ENCODE data around the gene FGF4.

FGF4 gene

DNA sequence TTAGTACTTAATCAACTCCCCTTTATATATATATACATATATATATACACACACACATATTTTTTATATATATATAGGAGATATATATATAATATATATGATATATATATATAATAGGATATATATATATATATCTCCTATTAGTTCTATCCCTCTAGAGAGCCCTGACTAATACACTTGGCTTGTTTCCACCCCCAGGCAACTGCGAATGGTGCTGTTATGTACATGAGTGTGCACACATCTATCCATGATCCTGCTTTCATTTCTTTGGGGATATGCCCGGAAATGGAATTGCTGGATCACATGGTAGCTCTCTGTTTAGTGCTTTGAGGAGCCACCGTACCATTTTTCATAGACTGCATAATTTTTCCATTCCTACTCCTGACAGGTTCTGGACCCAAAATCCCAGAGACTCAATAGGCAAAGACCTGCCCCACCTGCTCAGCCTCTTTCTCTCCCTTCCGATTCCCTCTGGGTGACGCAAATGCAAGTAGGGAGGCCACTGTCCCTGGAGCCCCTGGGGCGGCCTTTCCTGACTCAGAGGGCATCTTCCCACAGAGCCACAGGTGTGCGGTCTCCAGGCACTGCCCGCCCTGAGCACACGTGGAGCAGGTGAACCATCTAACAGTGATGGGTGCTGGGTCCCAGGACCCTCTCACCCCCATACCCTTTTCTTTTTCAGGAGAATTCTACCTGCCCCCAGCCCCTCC lies 32.1 kb upstream of the FGF4 start:
- no peak for DNase-seq

DNA sequence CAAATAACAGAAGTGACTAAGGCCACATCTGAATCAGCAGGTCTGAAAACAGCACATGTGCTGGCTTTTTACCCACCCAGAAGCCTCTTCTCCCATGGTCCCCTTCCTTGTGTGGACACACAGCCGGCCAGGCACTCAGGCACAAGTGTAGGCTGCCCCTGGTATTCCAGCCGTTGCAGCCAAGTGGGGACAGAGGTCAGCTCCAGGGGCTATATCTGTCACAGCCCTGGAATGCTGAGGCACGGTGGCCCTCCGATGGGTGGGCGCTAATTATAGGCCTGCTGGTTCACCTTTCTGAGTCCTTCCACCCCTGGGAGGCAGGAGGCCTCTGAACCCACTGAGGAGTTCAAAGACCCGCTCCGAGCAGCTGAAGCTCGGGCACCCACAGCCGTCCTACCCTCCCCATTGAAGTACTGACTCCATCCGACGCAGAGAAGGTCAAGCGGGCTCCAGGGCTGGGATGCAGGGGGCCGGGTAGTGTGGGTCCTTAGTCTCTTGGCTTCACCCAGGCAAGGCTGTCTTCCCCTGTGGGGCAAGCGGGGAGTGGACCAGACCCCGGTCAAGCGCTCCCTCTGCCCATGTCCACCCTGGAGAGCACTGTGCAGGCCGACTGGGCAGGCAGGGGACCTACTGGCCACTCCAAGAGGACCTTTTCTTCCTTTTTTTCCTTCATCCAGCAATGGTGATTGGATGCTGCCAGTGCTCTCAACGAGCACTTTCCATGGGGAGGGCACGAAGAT lies 29.8 kb upstream of the FGF4 start:
- DNase-seq, result no peak

GRCh38 chr11:69803604-69804218 lies 28.6 kb upstream of the FGF4 start:
- no peak for DNase-seq

DNA sequence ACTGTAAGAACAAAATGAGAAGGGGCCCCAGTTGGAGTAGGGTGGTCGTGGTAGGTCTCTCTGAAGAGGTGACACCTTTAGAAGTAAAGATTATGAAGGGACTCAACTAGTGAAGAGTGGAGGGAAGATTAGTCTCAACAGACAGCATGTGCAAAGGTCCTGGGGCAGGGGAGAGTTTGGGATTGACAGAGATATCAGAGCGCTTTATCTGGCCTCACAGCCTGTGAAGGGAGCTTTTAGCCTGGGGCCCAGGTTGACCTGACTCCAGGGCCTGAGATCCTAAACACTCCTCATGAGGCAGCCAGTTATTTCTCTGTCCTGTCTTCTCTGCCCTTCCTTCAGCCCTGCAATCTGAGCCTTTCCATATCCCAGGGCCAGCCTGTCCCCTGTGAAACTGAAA lies 27.9 kb upstream of the FGF4 start:
- no peak for DNase-seq

GRCh38 chr11:69802590-69802989 lies 27.4 kb upstream of the FGF4 start:
- no peak for DNase-seq

DNA sequence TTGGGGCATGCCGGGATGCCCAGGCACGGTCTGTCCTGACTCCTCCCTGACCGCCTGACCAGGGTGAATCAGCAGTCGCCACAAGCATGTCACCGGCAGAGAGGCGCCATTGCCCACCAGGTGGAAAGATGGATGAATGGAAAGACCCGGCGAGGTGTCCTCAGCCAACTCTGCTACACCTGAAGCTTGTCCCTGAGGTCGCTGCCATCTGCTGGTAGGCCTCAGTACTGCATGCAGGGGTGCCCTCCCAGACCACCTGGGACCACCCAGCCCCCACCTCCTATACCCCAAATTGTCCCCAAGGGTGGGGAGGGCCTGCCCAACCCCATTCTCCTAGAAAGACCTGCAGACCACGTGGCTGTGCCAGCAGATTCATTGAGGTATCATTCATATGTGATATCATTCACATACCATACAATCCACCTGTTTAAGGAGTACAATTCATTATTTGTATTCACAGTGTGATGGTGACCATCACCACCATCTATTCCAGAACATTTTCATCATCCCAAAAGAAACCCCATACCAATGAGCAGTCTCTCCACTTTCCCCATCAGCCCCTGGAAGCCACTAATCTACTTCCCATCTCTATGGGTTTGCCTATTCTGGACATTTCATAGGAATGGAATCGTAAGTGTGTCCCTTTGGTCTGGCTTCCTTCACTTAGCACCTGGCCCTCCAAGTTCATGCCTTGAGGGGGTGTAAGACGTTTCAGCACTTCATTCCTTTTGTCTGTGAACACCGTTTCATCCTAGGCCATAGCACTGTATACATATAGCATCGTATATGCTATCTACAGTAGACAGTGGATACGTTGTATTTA lies 26.6 kb upstream of the FGF4 start:
- DNase-seq, result no peak

GRCh38 chr11:69800278-69800677 lies 25.1 kb upstream of the FGF4 start:
- no peak for DNase-seq

DNA sequence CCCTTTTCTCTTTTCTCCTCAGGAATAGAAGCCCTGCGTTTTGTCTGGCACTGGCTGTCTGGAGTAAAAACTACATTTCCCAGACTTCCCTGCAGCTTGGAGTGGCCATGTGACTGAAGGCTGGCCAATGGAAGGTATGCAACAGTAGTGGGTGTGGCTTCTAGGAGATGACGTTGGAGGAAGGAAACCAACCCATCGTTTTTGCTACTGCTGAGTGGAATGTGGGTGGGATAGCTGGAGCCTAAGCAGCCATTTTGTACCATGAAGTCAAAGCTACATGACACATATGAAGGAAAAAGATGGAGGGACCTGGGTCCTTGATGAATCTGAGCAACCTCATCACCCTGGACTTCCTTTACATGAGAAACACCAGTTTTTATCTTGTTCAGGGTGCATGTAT lies 24.4 kb upstream of the FGF4 start:
- no peak for DNase-seq

GRCh38 chr11:69799097-69799496 lies 24.0 kb upstream of the FGF4 start:
- no peak for DNase-seq

DNA sequence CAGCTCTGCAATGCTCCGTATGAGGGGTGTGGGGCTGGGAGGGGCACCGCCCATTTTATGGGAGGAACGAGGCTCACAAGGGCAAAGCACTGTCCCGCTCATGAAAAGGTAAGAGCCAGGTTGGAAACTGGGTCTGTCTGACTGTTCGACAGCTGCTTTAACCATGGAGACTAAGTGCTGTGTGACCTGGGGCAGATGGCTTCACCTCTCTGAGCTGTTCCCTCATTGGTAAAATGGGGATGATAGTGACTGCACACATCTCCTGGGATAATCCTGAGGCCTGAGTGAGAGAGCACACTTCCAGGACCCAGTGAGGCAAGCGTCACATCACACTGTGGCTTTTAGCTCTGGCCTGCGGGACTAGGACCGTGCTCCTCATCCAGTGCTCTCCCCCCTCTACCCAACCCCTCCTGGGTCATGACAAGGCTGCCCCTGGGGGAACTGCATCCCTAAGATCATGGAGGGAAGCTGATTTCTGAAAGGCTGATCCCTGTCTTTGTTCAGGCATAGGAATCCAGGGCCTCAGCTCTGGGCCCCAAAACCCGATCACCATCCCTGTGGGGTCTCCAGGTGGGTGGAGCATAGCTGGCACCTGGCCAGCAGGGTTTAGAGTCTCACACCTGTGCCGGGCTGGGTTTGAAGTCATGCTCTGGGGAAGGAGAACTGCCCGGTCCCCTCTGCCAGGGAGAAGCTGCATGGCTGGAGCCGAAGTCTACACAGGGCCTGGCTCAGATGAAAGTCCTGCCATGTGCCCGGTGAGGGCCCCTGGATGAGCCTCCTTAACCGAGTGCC lies 22.8 kb upstream of the FGF4 start:
- no peak for DNase-seq

DNA sequence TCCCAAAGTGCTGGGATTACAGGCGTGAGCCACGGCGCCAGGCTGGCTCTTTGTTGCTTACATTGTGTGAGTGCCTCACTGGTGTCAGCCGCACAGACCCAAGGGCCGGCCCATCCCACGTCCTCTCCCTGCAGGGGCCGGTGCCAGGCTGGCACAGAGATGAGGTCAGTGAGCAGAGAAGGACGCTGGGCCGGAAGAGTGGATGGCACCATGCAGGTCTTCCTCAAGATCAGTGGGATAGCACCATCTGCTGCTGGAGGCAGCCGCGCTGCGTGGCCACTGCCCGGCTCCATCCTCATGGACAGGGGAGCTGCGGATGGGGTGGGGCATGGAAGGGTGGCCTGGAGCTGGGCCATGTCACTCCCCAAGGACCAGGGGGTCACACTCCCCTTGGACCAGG lies 22.0 kb upstream of the FGF4 start:
- DNase-seq, result no peak

DNA sequence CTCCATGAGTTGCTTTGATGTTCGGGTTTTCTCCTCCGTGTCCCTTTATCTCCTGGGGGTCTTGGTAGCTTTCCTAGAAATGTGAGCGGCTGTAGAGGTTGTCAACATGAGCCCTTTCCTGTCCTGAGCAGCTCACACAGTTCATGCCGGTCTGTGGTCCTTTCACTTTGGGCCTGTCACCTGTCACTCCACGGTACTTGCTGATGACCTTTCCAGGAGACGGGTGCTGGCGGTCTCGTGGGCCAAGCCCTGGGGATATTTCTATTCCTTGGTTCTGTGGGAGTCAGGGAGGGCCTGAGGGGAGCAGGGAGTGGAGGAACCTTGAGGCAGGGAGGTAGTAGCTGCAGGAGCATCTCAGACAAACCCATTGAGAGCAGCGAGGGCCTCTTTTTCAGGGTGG lies 20.9 kb upstream of the FGF4 start:
- no peak for DNase-seq

- peak; percentile 85 for DNase-seq
Measured at GRCh38 chr11:69791276-69792180, 16.4 kb upstream of the FGF4 start.

DNA sequence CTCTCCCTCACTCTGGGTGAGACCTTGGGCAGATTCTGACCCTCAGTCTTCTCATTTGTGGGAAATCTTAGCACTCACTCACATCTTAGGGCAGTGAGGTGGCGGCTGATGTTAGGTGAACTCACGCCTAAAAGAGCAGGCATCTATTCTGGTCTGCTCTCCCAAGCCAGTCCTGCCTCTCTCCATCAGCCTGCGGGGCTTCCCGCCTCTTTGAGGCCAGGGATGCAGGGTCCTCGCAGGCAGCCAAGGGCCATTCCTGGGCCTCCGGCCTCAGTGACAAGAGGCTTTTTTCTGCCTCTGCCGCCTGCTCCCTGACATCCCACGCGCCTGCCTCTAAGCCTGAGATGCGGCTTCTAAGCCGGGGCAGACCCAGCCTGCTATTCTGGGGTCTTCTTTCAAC lies 13.8 kb upstream of the FGF4 start:
- DNase-seq, result no peak

- DNase-seq, result no peak
Measured at GRCh38 chr11:69787906-69788305, 12.8 kb upstream of the FGF4 start.

DNA sequence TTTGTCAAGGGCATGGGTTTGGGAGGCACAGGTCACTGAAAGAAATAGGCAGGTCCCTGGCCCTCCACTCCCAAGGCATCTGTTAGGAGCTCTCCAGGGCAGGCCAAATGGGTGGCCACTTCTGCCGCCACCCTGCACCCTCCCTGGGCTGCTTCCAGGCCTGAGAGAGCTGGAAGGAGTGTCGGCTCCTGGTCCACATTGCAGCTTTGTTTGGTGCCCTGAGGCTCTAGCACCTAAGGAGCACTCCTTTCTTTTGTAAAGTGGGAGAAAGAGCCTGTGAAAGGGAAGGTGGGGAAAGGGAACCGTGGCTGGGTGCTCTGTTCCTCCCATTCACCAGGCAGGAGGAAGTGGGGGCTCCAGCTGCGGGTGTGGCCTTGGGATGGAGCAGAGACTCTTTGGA lies 12.3 kb upstream of the FGF4 start:
- DNase-seq, result no peak

- no peak for DNase-seq
Measured at GRCh38 chr11:69781241-69781640, 6.1 kb upstream of the FGF4 start.

DNA sequence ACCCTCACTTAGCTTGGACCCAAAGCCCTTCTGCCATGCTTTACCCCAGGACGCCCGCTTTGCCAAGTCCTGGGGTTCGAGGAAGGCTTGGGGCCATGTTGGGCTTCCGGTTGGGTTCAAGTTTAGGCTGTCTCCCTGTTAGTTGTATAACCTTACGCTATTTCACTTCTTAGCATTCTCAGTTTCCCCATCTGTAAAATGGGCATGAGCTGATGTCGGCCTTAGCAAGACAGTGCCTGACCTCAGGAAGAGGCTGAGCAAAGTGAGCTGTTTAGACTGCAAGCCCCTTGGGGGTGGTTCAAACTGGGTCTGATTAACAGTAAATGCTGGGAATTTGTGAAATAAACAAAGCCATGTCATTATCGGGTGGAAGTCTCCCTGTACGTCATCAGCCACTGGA lies 3.2 kb upstream of the FGF4 start:
- DNase-seq, result no peak

DNA sequence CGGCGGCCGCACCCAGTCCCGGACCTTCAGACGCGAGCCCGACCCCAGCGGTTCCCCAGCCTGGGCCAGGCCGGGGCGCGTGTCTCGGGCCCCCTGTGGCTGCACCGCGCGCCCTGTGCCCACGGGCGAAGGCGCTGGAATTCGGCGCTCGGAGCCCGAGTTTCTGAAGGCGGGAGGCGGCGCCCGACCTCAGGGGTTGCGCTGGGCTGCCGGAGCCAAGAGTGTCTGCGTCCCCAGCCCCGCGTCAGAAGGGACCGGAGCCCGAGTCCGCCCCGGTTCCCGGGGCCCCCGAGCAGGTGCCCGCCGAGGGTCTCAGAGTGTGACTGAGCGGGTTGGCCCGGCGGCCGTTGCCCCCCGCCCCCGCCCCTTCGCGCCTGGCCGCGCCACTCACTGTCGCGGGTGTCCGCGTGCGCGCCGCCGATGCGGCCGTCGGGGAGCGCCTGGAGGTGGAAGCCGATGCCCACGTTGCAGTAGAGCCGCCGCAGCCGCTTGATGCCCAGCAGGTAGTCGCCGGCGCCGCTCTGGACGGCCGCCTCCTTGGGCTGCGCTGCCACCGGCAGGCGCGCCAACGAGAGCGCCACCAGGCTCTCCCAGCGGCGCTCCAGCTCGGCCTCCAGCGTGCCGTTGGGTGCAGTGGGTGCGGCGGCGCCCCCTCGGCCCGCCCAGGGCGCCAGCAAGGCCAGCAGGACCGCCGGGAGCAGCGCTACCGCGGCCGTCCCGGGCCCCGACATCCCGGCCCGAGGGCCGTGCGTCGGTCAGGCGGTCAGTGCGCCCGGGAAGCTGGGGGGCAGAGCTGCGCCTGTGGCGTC lies 583 bp downstream of the FGF4 start:
- no peak for DNase-seq

DNA sequence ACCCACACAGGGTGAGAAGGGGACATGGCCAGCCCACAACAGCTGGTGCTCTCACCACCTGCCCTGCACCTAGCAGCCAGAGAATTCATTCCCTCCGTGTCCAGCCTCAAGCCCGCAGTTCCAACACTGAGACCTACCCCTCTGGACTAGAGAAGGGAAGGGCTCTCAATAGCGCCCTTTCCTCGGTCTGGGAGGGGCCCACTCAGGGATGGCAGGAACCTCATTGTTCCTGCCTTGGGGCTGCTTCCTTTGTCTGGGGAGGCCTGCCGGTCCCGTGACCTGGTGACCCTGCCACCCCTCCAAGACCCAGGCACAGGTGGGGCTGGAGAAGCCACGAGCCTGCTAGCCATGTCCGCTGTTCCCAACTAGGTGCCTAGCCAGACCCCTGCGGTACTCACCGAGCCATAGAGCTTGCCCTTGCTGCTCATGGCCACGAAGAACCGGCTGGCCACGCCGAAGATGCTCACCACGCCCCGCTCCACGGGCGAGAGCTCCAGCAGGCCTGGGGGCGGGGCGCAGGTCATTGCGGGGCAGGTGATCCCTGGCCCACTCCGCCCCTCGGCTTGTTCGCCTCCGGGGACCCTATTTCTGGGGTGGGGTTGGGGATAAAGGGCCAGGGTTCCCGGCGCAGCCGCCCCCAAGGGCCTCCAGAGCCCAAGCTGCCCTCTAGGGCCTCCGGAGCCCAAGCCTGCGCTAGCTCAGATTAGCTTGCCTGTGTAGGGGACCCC lies 1.4 kb downstream of the FGF4 start:
- no peak for DNase-seq

Data from femur (tissue), 1 donor.